IPS-NIHi7 (cell line): ENCODE measurements around the gene SF3B1.
"Not testable (repeated sequence)": the region's sequence is repeated elsewhere in the genome, so short reads cannot be mapped to it uniquely, and the experiment has no call there.

ENCODE experiments used
- DNase-seq: peaks from one replicate; pipeline ENCODE4 v3.0.0; 2012; ENCODE audit warnings: mixed read lengths; ENCODE audit errors: extremely low spot score

The SF3B1 gene

GRCh38 chr2:197434541-197435513 is at the start of gene SF3B1:
TSS of gene SF3B1 (minus strand) at chr2:197435028. CDS start at chr2:197434999, 29 bp downstream.
- DNase-seq, result peak; percentile 96

GRCh38 chr2:197484248-197484647 is 49.4 kb upstream of the SF3B1 start:
- DNase-seq, result not testable (repeated sequence)

DNA sequence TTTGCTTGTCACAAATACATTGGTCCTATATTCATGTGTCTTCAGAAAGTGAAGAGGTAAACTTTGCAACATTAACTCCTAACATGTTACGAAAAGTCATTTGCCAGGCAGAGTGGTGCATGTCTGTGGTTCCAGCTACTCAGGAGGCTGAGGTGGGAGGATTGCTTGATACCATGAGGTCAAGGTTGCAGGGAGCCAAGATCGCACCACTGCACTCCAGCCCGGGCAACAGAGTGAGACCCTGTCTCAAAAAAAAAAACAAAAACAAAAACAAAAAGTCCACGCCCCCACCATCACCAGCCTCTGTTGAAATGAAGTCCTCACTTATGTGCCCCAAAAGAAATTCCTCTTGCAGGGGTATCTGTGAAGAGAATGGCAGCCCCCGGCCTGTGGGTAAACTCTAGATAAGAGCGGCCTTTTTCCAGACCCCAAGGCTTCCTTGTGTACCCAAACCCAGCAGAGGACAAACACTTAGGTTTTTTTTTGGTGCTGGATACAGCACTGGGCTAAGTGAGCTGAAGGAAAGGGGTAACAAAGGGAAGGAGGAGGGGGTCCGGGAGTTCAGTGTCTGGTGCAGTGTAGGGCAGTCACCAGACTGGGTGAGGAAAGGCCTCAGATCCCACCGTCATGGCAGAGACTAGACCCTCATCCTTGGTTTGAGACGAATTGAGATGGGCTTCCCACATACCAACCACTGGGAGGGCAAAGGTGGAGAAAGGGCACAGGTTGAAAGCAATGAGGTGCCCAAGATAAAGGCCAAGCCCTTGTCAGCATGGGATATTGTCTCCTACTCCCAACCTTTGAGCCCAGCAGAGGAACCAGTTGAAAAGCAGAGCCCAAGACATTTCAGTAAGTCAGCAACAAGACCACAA is 45.6 kb upstream of the SF3B1 start:
- no peak for DNase-seq

DNA sequence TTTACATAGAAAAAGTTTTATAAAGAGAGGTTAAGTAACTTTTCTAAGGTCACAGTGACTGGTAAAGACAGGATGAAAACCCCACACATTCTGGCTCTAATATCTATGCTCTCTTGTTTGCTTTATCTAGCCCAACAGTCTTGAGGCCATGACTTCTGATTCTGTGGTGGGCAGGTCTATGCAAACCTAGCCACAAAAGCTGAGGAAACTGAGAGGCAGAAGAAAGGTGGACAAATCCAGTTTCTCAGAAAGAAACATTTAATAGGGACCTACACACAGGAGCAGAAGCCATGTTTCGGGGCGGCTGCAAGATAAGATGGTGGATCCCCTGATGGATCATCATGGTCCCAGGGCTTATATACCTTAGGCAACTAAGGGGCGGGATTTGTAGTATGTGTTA is 43.0 kb upstream of the SF3B1 start:
- DNase-seq, result no peak

- no peak for DNase-seq
Measured at GRCh38 chr2:197472166-197472565, 37.3 kb upstream of the SF3B1 start.

GRCh38 chr2:197464175-197464574 is 29.3 kb upstream of the SF3B1 start:
- DNase-seq, result no peak

DNA sequence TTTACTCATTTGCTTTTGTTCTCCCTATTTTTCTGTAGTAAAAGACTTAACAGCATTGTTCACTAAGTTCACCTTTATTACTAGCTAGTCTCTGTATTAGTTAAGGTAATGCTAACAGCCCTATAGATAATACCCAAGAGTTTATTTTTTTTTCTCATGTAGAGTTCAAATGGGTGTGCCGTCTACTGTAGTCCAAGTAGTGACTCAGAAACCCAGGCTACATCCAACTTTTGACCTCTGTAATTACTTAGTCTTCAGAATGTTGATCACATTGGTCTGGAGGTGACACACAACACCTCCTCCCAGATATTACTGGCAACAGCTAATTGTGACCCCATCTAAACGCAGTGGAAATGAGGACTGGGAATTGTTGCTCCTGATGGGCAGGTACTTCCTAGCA is 26.2 kb upstream of the SF3B1 start:
- DNase-seq, result no peak

GRCh38 chr2:197460649-197461048 is 25.8 kb upstream of the SF3B1 start:
- no peak for DNase-seq

GRCh38 chr2:197455428-197455827 is 20.6 kb upstream of the SF3B1 start:
- DNase-seq, result no peak

- no peak for DNase-seq
Measured at GRCh38 chr2:197454923-197455322, 20.1 kb upstream of the SF3B1 start.

DNA sequence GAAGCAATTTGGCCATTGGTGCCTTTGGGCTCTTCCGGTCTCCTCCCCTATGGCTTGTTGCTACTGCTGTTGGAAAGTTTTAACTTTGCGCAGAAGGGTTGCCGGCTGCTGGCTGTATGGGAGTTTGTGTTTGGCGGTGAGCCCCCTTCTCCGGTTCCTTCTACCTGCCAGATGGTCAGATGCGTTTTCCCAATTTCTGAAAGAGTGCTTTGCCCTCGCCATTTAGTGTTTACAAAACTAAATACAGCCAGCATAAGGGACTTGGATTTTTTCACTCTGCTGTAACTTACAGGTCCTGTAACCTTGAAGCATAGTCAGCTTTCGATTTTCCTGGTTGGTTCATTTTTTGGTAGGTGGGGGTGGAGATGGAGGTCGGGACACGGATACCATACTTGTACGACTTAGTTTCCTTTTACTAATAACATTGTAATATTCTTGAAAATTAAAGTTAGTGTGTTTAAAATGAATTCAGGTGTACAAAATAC is 19.1 kb upstream of the SF3B1 start:
- DNase-seq, result peak; percentile 69

DNA sequence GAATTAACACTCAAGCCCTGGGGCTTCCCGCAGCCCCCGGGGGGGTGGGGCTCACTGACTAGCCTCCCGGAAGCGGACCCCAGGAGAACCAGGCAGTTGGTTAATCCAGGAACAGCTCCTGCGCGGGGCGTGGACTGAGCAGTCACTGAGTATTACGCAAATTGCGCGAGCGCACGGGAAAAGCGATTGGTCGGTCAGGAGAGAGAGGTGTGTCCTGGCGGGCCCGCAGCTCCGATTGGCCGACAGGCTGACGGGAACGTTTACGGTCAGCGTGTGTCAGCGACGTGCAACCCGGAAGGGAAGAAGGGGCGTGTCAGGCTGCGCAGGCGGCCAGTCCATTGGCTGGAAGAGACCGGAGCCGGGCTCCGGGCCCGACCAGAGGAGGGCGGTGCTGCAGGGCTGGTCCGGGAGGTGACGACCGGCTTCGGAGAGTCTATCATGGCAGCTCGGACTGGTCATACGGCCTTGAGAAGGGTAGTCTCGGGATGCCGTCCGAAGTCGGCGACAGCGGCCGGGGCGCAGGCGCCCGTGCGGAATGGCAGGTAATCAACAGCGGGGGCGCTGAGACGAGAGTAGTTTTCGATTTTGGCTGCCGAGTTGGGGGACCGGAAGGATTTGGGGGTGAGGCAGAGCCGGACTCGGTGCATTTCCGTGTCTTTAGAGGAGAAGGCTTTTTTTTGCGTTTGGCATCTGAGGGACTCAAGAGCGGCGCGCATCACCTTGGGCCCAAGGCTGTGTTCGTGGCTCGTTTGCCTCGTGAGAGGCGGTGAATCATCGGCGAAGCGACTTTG is 18.5 kb upstream of the SF3B1 start, which contains the start of gene COQ10B:
TSS of gene COQ10B (plus strand) at position 430 of the 791 bp plus-strand sequence. CDS start at position 439, 9 bp downstream.
- DNase-seq, result peak; percentile 99

GRCh38 chr2:197452754-197453122 is 17.9 kb upstream of the SF3B1 start:
- DNase-seq, result no peak

DNA sequence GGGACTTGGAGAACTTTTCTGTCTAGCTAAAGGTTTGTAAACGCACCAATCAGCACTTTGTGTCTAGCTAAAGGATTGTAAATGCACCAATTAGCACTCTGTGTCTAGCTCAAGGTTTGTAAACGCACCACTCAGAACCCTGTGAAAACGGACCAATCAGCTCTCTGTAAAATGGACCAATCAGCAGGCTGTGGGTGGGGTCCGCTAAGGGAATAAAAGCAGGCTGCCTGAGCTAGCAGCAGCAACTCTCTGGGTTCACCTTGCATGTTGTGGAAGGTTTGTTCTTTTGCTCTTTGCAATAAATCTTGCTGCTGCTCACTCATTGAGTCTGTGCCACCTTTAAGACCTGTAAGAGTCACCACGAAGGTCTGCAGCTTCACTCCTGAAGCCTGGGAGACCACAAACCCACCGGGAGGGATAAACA is 16.1 kb upstream of the SF3B1 start:
- not testable (repeated sequence) for DNase-seq

DNA sequence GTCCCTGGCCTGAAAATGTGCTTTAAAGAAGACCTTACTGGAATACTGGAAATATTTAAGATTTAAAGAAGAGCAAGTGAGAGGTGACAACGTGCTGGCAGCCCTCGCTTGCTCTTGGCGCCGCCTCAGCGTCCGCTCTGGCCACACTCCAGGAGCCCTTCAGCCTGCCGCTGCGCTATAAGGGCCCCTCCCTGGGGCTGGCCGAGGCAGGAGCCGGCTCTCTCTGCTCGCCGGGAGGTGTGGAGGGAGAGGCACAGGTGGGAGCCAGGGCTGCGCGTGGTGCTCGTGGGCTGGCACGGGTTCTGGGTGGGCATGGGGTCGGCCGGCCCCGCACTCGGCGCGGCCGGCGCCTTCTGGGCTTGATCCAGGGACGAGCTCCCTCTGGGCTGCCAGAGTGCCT is 15.6 kb upstream of the SF3B1 start:
- DNase-seq, result no peak

DNA sequence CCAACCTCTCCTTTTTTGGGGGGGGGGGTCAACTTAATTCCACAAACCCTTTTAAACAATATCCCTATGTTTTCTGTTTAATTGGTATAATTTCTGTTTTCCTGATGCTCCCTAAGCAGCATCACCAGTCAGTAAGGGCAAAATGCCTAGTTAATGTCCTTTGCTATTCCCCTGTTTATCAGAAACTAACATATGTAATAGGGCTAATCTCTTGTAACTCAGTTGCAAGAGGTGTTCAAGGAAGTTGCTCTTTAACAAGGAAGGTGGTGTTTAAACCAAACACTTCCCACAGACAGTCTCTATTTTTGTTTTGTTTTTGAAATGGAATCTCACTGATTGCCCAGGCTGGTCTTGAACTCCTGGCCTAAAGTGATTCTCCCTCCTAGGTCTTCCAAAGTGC is 12.0 kb upstream of the SF3B1 start:
- no peak for DNase-seq

DNA sequence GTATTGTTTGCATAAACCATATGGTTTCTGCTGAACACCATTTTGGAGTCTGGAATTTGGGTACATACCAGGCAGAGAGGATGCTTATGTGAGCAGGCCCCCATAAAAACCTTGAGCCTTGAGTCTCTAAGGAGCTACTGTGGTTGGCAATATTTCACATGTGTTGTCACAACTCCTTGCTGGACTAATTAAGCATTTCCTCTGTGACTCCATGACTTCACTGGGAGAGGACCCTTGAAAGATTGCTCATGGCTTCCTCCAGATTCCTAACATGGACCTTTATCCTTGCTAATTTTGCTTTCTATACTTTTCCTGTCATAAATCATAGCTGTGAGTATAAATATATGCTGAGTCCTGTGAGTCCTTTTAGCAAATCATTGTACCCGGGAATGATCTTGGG is 10.9 kb upstream of the SF3B1 start:
- DNase-seq, result no peak

GRCh38 chr2:197442857-197443256 is 8.0 kb upstream of the SF3B1 start:
- DNase-seq, result no peak

DNA sequence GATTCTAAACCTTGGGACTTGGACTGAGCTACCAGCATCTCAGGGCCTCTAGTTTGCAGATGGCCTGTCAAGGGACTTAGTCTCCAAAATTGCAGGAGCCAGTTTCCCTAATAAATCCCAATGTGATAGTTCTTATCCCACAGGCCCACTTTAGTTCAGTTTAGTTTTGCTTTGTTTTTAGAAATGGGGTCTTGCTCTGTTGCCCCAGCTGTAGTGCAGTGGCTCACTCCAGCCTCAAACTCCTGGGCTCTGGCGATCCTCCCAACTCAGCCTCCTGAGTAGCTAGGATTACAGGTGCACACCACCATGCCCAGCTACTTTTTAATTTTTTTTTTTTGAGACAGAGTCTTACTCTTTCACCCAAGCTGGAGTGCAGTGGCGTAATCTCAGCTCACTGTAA is 2.6 kb upstream of the SF3B1 start:
- no peak for DNase-seq

DNA sequence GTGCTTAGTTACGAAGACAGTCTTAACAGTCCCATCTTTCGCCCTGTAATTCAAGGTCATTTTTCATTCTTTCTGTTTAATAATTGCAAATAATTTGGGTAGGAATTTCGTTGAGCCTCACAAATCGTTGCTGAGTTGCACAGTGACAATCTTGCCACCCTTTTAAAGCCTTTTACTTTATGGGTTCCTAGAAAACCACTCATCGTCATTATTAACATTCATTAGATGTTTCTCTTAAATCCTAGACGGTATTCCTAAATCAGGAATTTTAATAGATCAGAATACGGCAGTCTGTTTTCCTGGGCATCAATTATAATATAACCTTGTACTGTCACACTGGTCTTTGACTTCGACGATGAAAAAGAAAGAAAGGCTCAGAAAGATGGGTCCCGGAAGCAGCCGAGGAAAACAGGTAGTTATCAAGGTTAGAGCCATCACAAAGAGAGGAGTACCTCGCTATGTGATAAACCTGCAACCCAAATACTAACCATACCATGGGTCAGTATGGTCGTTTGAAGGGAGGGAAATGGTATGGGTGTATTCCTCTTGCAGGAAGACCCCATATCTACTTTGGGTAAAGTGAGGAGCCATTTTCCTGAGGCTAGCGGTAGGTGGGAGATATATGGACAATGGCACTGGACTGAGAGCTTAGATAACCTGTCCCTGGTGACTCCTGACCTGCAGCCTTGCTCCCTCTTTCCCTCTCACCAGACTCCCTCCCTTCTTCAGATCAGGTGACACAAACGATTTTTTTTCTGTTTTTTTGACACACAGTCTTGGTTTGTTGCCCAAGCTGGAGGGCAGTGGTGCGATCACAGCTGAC is 981 bp upstream of the SF3B1 start:
- no peak for DNase-seq
